Measurements from ENCODE around the gene ABCC8.

ABCC8 gene

DNA sequence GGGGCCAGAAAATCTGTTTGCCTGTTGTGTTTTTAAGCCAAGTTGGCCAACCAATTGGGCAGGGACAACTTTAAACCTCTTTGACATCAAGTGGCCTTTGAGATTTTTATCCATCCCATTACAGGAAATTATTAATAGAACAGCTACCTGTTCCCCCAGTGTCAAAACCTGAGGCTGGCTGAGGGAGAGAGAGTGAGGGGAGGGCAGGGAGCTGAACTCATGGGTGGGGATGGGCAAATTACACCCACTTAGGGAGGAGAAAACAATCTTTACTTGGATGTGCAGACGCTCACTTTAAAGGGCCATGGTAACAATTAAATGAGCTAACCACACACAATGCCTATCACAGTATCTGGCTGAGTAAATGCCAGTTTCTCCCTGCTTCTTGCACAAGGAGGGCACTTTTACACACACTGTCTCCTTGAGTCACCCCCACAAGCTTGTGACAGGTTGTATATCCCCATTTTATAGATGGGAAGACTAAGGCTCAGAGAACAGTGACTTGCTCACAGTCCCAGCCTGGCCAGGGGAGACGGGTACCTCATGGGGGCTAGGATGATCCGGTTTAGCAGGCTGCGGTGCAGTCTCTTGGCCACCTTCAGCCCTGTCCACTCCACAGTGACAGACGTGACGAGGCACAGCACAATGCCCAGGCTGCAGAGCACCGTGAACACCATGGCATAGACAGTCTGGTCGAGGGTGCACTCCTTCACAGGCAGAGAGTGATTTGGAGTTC, 70.4 kb downstream of the ABCC8 start:
- no peak for TF ChIP-seq GATA1 (IDR thresholded peaks at IDR 0.05; ENCODE audit: low read depth, low read length)
- TF ChIP-seq POLR2A (IDR thresholded peaks at IDR 0.05; ENCODE audit: low read length), result no peak
- no peak for DNase-seq

GRCh38 chr11:17405232-17406005, 71.2 kb downstream of the ABCC8 start:
- DNase-seq, result no peak
- no peak for TF ChIP-seq GATA1 (IDR thresholded peaks at IDR 0.05; ENCODE audit: low read depth, low read length)
- TF ChIP-seq POLR2A (IDR thresholded peaks at IDR 0.05; ENCODE audit: low read length), result no peak

DNA sequence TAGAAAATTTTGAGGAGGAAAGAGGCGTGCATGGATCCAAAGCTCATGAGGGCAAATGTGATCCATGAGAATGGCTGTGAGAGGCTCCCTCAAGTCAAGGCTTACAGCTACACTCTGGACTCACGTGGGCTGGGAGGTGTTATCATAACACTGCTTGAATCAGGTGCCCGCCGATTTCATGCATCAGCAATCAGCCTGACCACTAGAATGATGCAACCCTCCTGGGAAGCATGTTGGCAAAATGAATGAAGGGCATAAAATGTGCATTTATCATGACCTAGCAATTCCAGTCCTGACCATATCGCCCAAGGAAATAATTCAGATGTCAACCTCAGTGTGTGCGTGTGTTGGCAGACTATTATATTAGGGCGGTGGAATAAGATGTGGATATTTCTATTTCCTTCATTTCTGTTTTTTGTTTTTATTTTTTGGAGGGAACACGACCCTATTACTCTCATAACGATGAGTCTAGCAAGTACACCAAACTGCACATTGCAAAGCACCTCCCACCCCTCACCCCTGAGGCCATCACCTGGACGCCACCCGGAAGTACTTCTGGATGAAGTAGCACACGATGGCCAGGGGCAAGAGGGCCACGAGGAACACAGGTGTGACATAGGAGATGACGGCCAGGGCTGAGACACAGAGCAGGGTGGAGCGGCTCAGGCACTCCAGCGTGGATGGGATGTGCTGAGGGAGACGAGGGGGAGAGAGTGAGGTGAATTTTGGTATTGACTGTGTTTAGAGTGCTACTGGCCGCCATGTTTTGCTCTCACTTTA, 72.5 kb downstream of the ABCC8 start:
- TF ChIP-seq GATA1 (IDR thresholded peaks at IDR 0.05; ENCODE audit: low read depth, low read length), result no peak
- TF ChIP-seq POLR2A (IDR thresholded peaks at IDR 0.05; ENCODE audit: low read length), result no peak
- no peak for DNase-seq

DNA sequence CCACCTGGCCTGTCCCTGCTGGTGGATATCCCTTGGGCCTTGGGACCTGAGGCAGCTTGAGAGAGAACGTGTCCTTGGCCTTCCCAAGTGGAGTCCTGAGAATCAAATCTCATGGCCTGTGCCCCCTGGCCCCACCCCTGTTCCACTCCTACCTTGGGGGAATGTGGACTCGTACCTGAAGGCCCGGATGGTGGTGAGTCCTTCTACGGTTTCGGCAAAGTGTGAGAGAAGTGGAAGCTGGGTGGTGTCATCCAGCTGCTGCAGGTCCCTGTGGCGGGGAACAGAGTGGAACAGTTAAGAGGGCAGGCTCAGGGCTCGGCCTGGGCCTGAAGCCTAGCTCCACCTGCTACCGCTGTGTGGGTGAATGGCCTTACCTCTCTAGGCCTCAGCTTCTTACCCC, 74.2 kb downstream of the ABCC8 start:
- no peak for DNase-seq
- TF ChIP-seq POLR2A (IDR thresholded peaks at IDR 0.05; ENCODE audit: low read length), result no peak
- no peak for TF ChIP-seq GATA1 (IDR thresholded peaks at IDR 0.05; ENCODE audit: low read depth, low read length)

DNA sequence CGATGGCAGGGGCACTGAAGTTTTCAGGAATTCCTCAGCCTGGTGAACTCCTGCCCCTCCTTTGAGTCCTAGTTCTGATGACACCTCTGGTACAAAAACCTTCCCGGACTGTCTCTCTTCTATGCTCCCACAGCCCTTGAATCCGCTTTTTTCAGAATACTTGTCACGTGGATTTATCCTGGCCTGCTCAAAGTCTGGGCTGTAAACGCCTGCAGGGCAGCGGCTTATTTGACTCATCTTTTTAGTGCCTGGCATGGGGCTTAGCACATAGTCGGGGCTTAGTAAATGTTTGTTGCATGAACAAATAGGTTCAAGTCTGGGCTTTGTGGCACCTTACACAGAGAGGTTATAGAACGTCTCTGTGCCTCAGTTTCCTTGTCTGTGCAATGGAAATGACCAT, 74.8 kb downstream of the ABCC8 start:
- no peak for DNase-seq

GRCh38 chr11:17401316-17401715, 75.3 kb downstream of the ABCC8 start:
- no peak for DNase-seq

More for the DNA sequence above, 74.8 kb downstream of the ABCC8 start:
- TF ChIP-seq POLR2A (IDR thresholded peaks at IDR 0.05; ENCODE audit: low read length) (no peak), GATA1 (IDR thresholded peaks at IDR 0.05; ENCODE audit: low read depth, low read length) (no peak)

DNA sequence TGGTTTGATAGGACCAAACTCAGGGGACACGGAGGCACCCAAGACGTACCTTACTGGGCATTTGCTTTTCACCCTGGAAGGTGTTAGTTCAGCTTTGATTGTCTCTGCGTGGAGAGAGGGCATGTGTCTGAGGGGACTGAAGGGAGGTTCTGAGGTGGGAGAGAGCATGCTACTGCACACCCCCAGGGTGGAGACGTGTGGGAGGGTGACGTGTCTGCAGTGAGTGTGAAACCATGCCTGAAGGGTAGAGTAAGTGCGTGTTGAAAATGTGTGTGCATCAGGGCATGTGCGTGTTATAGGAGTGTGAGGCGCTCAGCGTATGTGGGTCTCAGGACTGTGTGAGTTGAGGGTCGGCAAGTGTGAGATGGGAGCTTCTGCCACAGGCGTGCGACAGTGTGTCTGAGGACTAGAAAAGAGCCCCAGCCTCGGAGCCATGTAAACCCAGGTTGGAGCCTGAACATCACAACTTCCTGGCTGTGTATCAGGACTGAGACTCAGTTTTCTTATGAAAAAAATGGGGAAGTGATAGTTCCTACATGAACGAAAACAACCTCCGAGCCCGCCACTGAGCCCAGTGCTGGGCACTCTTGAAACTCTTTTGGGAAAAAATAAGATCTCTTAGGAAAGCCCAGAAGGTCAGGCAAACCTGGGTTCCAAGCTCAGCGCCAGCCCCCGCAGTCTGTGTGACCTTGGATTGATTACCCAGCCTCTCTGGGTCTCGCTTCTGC, 76.4 kb downstream of the ABCC8 start:
- no peak for TF ChIP-seq POLR2A (IDR thresholded peaks at IDR 0.05; ENCODE audit: low read length)
- no peak for TF ChIP-seq GATA1 (IDR thresholded peaks at IDR 0.05; ENCODE audit: low read depth, low read length)

More at GRCh38 chr11:17401316-17401715, 75.3 kb downstream of the ABCC8 start:
- no peak for TF ChIP-seq GATA1 (IDR thresholded peaks at IDR 0.05; ENCODE audit: low read depth, low read length)
- TF ChIP-seq POLR2A (IDR thresholded peaks at IDR 0.05; ENCODE audit: low read length), result no peak

DNA sequence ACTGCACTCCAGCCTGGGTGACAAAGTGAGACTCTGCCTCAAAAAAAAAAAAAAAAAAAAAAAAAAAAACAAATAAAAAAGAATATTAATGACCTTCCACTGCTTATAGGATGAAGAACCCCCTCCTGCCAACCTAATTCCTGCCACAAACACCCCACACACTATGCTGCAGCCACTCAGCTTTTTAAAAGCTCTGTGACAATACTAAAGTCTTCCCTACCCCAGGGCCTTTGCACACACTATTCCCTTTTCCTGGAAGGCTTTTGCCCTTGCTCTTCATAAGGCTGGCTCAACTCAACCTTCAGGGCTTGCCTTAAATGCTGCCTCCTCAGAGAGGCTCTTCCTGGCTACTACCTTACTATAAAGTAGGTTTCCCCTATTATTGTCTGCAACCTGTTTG, 77.4 kb downstream of the ABCC8 start:
- DNase-seq, result no peak
- no peak for TF ChIP-seq POLR2A (IDR thresholded peaks at IDR 0.05; ENCODE audit: low read length)

More for the DNA sequence above, 76.4 kb downstream of the ABCC8 start:
- no peak for DNase-seq

- TF ChIP-seq POLR2A (IDR thresholded peaks at IDR 0.05; ENCODE audit: low read length) (no peak), GATA1 (IDR thresholded peaks at IDR 0.05; ENCODE audit: low read depth, low read length) (no peak)
Measured at GRCh38 chr11:17397311-17398002, 79.2 kb downstream of the ABCC8 start.

GRCh38 chr11:17396598-17397310, 79.9 kb downstream of the ABCC8 start:
- TF ChIP-seq GATA1 (IDR thresholded peaks at IDR 0.05; ENCODE audit: low read depth, low read length) (no peak), POLR2A (IDR thresholded peaks at IDR 0.05; ENCODE audit: low read length) (no peak)
- DNase-seq, result no peak

More at GRCh38 chr11:17397311-17398002, 79.2 kb downstream of the ABCC8 start:
- DNase-seq, result no peak

DNA sequence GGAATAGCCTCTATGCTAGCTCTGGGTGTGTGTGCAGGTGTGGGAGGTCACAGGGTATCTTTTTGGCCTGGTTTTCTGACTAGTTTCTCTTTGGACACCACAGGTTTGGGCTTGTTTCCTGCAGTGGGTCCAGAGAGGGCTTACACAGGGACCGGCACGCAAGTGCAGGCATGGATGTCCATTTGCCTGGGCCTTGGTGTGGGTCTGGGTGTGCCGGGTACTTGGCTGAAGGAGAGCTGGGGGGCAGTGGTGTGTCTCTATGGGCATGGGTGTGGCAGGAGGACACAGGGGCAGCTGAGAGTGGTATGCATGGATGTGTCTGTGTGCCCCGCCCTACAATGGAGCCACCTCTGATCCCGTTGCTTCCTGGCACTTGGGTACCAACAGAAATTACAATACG, 80.7 kb downstream of the ABCC8 start:
- DNase-seq, result no peak
- TF ChIP-seq GATA1 (IDR thresholded peaks at IDR 0.05; ENCODE audit: low read depth, low read length), result no peak
- TF ChIP-seq POLR2A (IDR thresholded peaks at IDR 0.05; ENCODE audit: low read length), result no peak

- DNase-seq, result no peak
- no peak for TF ChIP-seq POLR2A (IDR thresholded peaks at IDR 0.05; ENCODE audit: low read length)
- no peak for TF ChIP-seq GATA1 (IDR thresholded peaks at IDR 0.05; ENCODE audit: low read depth, low read length)
Measured at GRCh38 chr11:17395554-17395961, 81.1 kb downstream of the ABCC8 start.

All from erythroblast (primary cell).